ENCODE measurements around the gene ZNF606. TPM values are rescaled to one million over a fixed set of nuclear protein-coding genes. Genes with fewer than 3 reads are reported as not detected.
A peak's percentile ranks its signal among the peaks of the same experiment; 100 is the strongest.

ZNF606 gene
- 5.3 TPM for polyA plus RNA-seq (2013, experiment 1 of 2)
- polyA plus RNA-seq (2013, experiment 2 of 2) = 4.8 TPM

DNA sequence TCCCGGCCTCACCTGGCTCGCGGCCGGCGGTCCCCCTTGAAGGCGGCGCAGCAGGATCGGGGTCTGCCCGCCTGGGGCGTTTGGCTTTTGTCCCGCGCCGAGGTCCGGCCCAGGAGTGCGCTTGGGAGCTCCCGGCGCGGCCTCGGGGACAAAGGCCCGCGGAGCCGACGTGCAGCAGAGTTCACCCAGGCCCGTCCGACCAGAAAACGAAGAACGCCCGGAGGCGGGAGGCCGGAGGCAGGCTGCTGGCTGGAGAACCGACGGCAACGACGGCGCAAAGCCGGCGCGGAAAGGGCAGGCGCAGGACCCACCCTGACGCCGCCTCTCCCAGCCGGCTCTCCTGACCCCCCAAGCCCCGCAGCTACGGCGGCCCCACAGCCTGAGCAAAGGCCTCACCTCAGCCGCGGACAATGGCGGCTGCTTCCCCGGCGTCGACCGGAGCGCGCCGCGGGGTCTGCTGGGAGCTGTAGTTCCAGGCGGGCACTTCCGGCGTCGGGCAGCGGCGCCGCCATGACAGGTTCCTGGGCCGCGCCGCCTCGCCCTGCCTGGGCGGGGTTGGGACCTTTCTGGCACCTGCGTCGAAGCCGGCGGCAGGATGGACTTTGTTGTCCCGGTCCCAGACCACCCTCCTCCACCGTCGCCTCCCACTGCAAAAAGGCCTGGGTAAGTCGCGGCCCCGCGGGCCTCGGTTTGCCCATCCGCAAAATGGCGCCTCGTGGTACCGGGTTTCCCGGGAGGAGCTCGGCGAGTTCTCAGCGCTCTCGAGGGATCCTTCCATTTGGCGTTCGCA, at the start of gene ZNF606:
Gene ZNF606 (minus strand): TSS at position 437 of the 790 bp plus-strand sequence. CDS start 1,501 bp downstream, outside the sequence.
- no peak within 1 kb of the TSS for H2AK5ac ChIP-seq (ENCODE audit: low read length, severe bottlenecking)
- peak within 1 kb of the TSS; percentile 99 for H4K8ac ChIP-seq (ENCODE audit: low read length)
- peaks cover 83% of the 10 kb centered on the region for H3K9me3 ChIP-seq (ENCODE audit: control insufficient read depth, low read length)
- H3K4me2 ChIP-seq (ENCODE audit: low read length, poor library complexity, severe bottlenecking) = peak within 1 kb of the TSS; percentile 71
- H3K14ac ChIP-seq (ENCODE audit: low read length in 2 of 2) = peak within 1 kb of the TSS; percentile 83 to 92
- peaks cover 39% of the 10 kb centered on the region for H3K79me1 ChIP-seq (replicated peaks; ENCODE audit: low read length, poor library complexity, severe bottlenecking)
- H2BK5ac ChIP-seq (ENCODE audit: low read depth, low read length, poor library complexity, severe bottlenecking) = peak within 1 kb of the TSS; percentile 57
- DNase-seq = peak; percentile 89
- peak within 1 kb of the TSS; percentile 88 for H4K91ac ChIP-seq (ENCODE audit: low read length)
- H3K27me3 ChIP-seq (ENCODE audit: control insufficient read depth in 1 of 2, insufficient read depth in 1 of 2, low read length in 2 of 2) = no peaks in the 10 kb centered on the region
- peak within 1 kb of the TSS; percentile 91 to 93 for H3K4me3 ChIP-seq (ENCODE audit: insufficient read depth in 1 of 2, low read depth in 1 of 2, low read length in 2 of 2)
- H3K23ac ChIP-seq (ENCODE audit: low read length in 2 of 2) = peak within 1 kb of the TSS in 1 of 2 experiments; percentile 84
- H2BK15ac ChIP-seq (ENCODE audit: low read depth, poor library complexity, severe bottlenecking) = peak within 1 kb of the TSS; percentile 66
- peak within 1 kb of the TSS; percentile 86 to 96 for H3K4ac ChIP-seq (ENCODE audit: low read depth in 1 of 2, low read length in 2 of 2)
- H3K9ac ChIP-seq (ENCODE audit: low read length) = peak within 1 kb of the TSS; percentile 95
- H2AFZ ChIP-seq (ENCODE audit: low read depth, low read length) = peak within 1 kb of the TSS; percentile 80
- H3K18ac ChIP-seq (ENCODE audit: low read depth in 1 of 2, low read length in 2 of 2) = peak within 1 kb of the TSS; percentile 87 to 99
- WGBS = under 1% methylated on average over 74 of the region's 91 CpGs
- peaks cover 51 to 74% of the 10 kb centered on the region in 2 experiments for H3K36me3 ChIP-seq (ENCODE audit: control insufficient read depth in 1 of 2, insufficient read depth in 2 of 2, low read depth in 1 of 2, low read length in 2 of 2)
- no peak within 1 kb of the TSS for H2BK12ac ChIP-seq (ENCODE audit: low read length in 2 of 2)
- peak within 1 kb of the TSS; percentile 40 for H3K27ac ChIP-seq (ENCODE audit: low read length, poor library complexity, severe bottlenecking)
- peak within 1 kb of the TSS; percentile 83 for H2BK120ac ChIP-seq (ENCODE audit: low read depth, low read length)
- peaks cover 6% of the 10 kb centered on the region for H3K4me1 ChIP-seq (ENCODE audit: control insufficient read depth, insufficient read depth, low read depth, low read length)

DNA sequence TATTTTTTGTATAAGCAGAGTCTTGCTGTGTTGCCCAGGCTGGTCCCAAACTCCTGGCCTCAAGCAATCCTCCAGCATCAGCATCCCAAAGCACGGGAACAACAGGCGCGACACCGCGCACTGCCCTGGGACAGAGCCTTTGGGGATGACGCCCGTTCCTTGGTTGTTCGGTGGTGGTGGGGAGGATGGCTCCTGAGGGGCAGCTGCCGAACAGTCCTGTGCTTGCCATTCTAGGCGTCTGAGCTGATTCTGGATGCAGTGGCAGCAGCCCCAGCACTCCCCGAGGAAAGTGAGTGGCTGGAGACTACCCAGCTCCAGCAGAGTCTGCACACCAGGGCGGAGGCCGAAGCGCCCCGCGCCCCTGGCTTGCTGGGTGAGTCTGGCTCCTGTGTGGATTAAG, 49.6 kb upstream of the ZNF606 start:
- Histone ChIP-seq H4K91ac (ENCODE audit: low read length) (no peak overlapping the region), H2BK120ac (ENCODE audit: low read depth, low read length) (no peak overlapping the region), H3K4me1 (ENCODE audit: control insufficient read depth, insufficient read depth, low read depth, low read length) (no peaks in the 10 kb centered on the region), H3K79me1 (replicated peaks; ENCODE audit: low read length, poor library complexity, severe bottlenecking) (no peaks in the 10 kb centered on the region), H3K36me3 (ENCODE audit: control insufficient read depth in 1 of 2, insufficient read depth in 2 of 2, low read depth in 1 of 2, low read length in 2 of 2) (no peaks in the 10 kb centered on the region), H3K27me3 (ENCODE audit: control insufficient read depth in 1 of 2, insufficient read depth in 1 of 2, low read length in 2 of 2) (no peaks in the 10 kb centered on the region), H3K4me3 (ENCODE audit: insufficient read depth in 1 of 2, low read depth in 1 of 2, low read length in 2 of 2) (no peak overlapping the region), H3K18ac (ENCODE audit: low read depth in 1 of 2, low read length in 2 of 2) (no peak overlapping the region), H3K4ac (ENCODE audit: low read depth in 1 of 2, low read length in 2 of 2) (no peak overlapping the region), H3K27ac (ENCODE audit: low read length, poor library complexity, severe bottlenecking) (no peak overlapping the region), H4K8ac (ENCODE audit: low read length) (no peak overlapping the region), H3K4me2 (ENCODE audit: low read length, poor library complexity, severe bottlenecking) (no peak overlapping the region), H2AK5ac (ENCODE audit: low read length, severe bottlenecking) (no peak overlapping the region), H2AFZ (ENCODE audit: low read depth, low read length) (no peak overlapping the region), H2BK5ac (ENCODE audit: low read depth, low read length, poor library complexity, severe bottlenecking) (no peak overlapping the region), H3K9ac (ENCODE audit: low read length) (no peak overlapping the region), H2BK15ac (ENCODE audit: low read depth, poor library complexity, severe bottlenecking) (no peak overlapping the region), H3K23ac (ENCODE audit: low read length in 2 of 2) (no peak overlapping the region), H3K9me3 (ENCODE audit: control insufficient read depth, low read length) (peaks cover 21% of the 10 kb centered on the region), H2BK12ac (ENCODE audit: low read length in 2 of 2) (no peak overlapping the region), H3K14ac (ENCODE audit: low read length in 2 of 2) (no peak overlapping the region)
- no peak for DNase-seq
- WGBS = 94% methylated on average over 16 of the region's 16 CpGs

GRCh38 chr19:58047672-58048071, 45.1 kb upstream of the ZNF606 start:
- no peak for DNase-seq
- Histone ChIP-seq H3K23ac (ENCODE audit: low read length in 2 of 2) (no peak overlapping the region), H3K4ac (ENCODE audit: low read depth in 1 of 2, low read length in 2 of 2) (no peak overlapping the region), H3K27me3 (ENCODE audit: control insufficient read depth in 1 of 2, insufficient read depth in 1 of 2, low read length in 2 of 2) (no peaks in the 10 kb centered on the region), H2BK5ac (ENCODE audit: low read depth, low read length, poor library complexity, severe bottlenecking) (no peak overlapping the region), H3K4me3 (ENCODE audit: insufficient read depth in 1 of 2, low read depth in 1 of 2, low read length in 2 of 2) (no peak overlapping the region), H3K4me1 (ENCODE audit: control insufficient read depth, insufficient read depth, low read depth, low read length) (no peaks in the 10 kb centered on the region), H4K8ac (ENCODE audit: low read length) (no peak overlapping the region), H2BK15ac (ENCODE audit: low read depth, poor library complexity, severe bottlenecking) (no peak overlapping the region), H3K4me2 (ENCODE audit: low read length, poor library complexity, severe bottlenecking) (no peak overlapping the region), H3K14ac (ENCODE audit: low read length in 2 of 2) (no peak overlapping the region), H4K91ac (ENCODE audit: low read length) (no peak overlapping the region), H3K27ac (ENCODE audit: low read length, poor library complexity, severe bottlenecking) (no peak overlapping the region), H2BK120ac (ENCODE audit: low read depth, low read length) (no peak overlapping the region), H3K18ac (ENCODE audit: low read depth in 1 of 2, low read length in 2 of 2) (no peak overlapping the region), H3K9me3 (ENCODE audit: control insufficient read depth, low read length) (peaks cover 48% of the 10 kb centered on the region), H3K9ac (ENCODE audit: low read length) (no peak overlapping the region), H2BK12ac (ENCODE audit: low read length in 2 of 2) (no peak overlapping the region), H2AFZ (ENCODE audit: low read depth, low read length) (no peak overlapping the region), H2AK5ac (ENCODE audit: low read length, severe bottlenecking) (no peak overlapping the region), H3K36me3 (ENCODE audit: control insufficient read depth in 1 of 2, insufficient read depth in 2 of 2, low read depth in 1 of 2, low read length in 2 of 2) (no peaks in the 10 kb centered on the region), H3K79me1 (replicated peaks; ENCODE audit: low read length, poor library complexity, severe bottlenecking) (no peaks in the 10 kb centered on the region)
- 79% methylated on average over 10 of the region's 12 CpGs for WGBS

DNA sequence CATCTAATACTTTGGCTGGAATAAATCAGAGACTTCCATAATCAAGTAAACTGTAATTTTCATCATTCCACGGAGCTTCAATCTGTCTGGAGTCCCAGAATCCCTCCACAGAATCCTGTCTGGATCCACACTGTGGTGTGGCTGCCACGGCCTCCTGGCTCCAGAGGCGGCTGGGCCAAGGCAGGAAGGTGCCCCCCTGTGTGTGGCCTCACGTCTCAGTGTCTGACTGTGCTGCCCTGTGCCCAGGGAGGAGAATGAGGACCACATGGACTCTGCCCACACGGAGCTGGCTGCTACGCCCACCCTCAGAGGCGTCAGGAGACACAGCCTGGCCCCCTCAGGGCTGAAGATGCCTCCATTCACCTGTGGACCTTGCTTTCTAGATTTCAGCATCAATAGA, 44.2 kb upstream of the ZNF606 start:
- H3K4me1 ChIP-seq (ENCODE audit: control insufficient read depth, insufficient read depth, low read depth, low read length) = no peaks in the 10 kb centered on the region
- no peak overlapping the region for H3K23ac ChIP-seq (ENCODE audit: low read length in 2 of 2)
- no peak overlapping the region for H3K18ac ChIP-seq (ENCODE audit: low read depth in 1 of 2, low read length in 2 of 2)
- H4K91ac ChIP-seq (ENCODE audit: low read length) = no peak overlapping the region
- H3K4me2 ChIP-seq (ENCODE audit: low read length, poor library complexity, severe bottlenecking) = no peak overlapping the region
- DNase-seq = no peak
- no peak overlapping the region for H3K27ac ChIP-seq (ENCODE audit: low read length, poor library complexity, severe bottlenecking)
- H2BK15ac ChIP-seq (ENCODE audit: low read depth, poor library complexity, severe bottlenecking) = no peak overlapping the region
- H2AFZ ChIP-seq (ENCODE audit: low read depth, low read length) = no peak overlapping the region
- H3K79me1 ChIP-seq (replicated peaks; ENCODE audit: low read length, poor library complexity, severe bottlenecking) = no peaks in the 10 kb centered on the region
- no peak overlapping the region for H3K4me3 ChIP-seq (ENCODE audit: insufficient read depth in 1 of 2, low read depth in 1 of 2, low read length in 2 of 2)
- H3K27me3 ChIP-seq (ENCODE audit: control insufficient read depth in 1 of 2, insufficient read depth in 1 of 2, low read length in 2 of 2) = no peaks in the 10 kb centered on the region
- no peak overlapping the region for H2BK120ac ChIP-seq (ENCODE audit: low read depth, low read length)
- no peak overlapping the region for H4K8ac ChIP-seq (ENCODE audit: low read length)
- H2AK5ac ChIP-seq (ENCODE audit: low read length, severe bottlenecking) = no peak overlapping the region
- WGBS = 64% methylated on average over 7 of the region's 7 CpGs
- H2BK12ac ChIP-seq (ENCODE audit: low read length in 2 of 2) = no peak overlapping the region
- H2BK5ac ChIP-seq (ENCODE audit: low read depth, low read length, poor library complexity, severe bottlenecking) = no peak overlapping the region
- no peak overlapping the region for H3K14ac ChIP-seq (ENCODE audit: low read length in 2 of 2)
- H3K4ac ChIP-seq (ENCODE audit: low read depth in 1 of 2, low read length in 2 of 2) = no peak overlapping the region
- no peaks in the 10 kb centered on the region for H3K36me3 ChIP-seq (ENCODE audit: control insufficient read depth in 1 of 2, insufficient read depth in 2 of 2, low read depth in 1 of 2, low read length in 2 of 2)
- no peak overlapping the region for H3K9ac ChIP-seq (ENCODE audit: low read length)
- H3K9me3 ChIP-seq (ENCODE audit: control insufficient read depth, low read length) = peaks cover 46% of the 10 kb centered on the region

Measured in mesenchymal stem cell (in vitro differentiated cells and primary cell).